ENCODE measurements around the gene M6PR.

The M6PR gene

DNA sequence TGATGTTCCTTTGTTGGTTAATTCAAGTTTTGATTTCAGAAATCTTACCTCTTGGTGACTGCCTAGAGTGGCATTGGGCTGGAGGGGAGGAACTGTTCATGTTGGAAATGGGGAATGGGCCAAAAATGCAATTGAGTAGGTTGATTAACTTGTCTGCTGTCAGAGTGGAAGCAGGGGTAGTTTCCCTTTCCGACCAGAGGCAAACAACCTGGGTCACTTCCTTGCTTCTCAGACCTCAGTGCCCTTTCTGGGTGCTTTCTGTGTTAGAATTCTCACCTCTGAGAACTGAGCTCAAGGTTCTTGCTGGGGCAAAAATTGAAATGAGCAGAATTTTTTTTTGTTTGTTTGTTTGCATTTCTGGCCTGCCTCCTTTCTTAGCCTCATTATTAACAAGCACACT lies 2.3 kb upstream of the M6PR start:
- CTCF ChIA-PET: interaction anchor here (0.8 to 8.1 kb wide), 6 partner anchors 45 to 304 kb away, joined by 3 to 151 read pairs (median 14); no protein-coding TSS in a partner anchor

DNA sequence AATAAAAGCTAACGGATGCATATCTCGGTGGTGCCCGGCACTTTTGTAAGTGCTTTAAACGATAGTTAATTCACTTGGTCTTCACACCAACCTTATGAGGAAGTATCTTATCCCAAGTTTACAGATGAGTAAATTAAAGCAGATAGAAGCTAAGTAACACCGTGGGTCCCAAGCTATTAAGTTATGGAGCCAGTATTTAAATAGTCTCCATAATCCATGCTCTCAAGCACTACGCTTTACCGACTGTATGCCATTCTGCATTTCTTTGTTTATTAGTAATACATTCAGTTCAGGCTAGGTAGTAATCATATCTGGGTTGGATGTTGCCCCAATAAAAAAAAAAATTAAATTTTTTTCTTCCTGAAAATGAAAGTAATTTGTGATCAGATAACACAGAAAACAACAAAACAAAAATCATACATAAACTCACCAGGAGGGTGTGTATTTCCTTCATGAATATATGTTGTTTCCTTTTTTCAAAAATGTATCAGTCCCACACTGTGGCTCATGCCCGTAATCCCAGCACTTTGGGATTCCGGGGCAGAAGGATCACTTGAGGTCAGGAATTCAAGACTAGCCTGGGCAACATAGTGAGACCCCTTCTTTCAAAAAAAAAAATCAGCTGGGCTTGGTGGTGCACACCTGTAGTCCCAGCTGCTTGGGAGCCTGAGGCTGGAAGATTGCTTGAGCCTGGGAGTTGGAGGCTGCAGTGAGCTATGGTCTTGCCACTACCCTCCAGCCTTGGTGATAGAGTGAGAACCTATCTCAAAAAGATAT lies 1.4 kb upstream of the M6PR start:
- H3K4me1 ChIP-seq (ENCODE audit: control extremely low read depth in 1 of 4, control insufficient read depth in 4 of 4, insufficient read depth in 4 of 4, low read length in 3 of 4): peaks cover 16 to 40% (median 28%) of the 10 kb centered on the region in 4 experiments
- peaks cover 0 to 13% (median 6%) of the 10 kb centered on the region in 5 experiments for H3K9me3 ChIP-seq (ENCODE audit: control extremely low read depth in 1 of 5, control insufficient read depth in 4 of 5, insufficient read depth in 2 of 5, low read depth in 1 of 5, low read length in 4 of 5)
- H3K27ac ChIP-seq (ENCODE audit: insufficient read depth in 1 of 2, low read depth in 1 of 2, low read length in 2 of 2, poor library complexity in 1 of 2, severe bottlenecking in 2 of 2): peak overlapping the region; percentile 98 to 99
- H3K27me3 ChIP-seq (replicated peaks in 2 of 5; ENCODE audit: control insufficient read depth in 4 of 5, insufficient read depth in 5 of 5, low read length in 4 of 5): no peaks in the 10 kb centered on the region
- WGBS (ENCODE audit: insufficient coverage): no CpG with 5 or more reads among the region's 9 CpGs
- peaks cover 6 to 11% (median 7%) of the 10 kb centered on the region in 4 experiments for H3K36me3 ChIP-seq (ENCODE audit: control insufficient read depth in 4 of 4, insufficient read depth in 4 of 4, low read length in 3 of 4)
- ChIA-PET POLR2A (no interaction called here), CTCF (interaction anchor here (0.8 to 8.1 kb wide), 11 partner anchors 39 to 303 kb away, joined by 3 to 151 read pairs (median 4); no protein-coding TSS in a partner anchor)
- peak overlapping the region in 6 of 7 experiments; percentile 83 to 98 (median 95) for H3K4me3 ChIP-seq (ENCODE audit: control insufficient read depth in 1 of 7, extremely low read depth in 1 of 7, insufficient read depth in 4 of 7, low read depth in 2 of 7, low read length in 6 of 7)
- peak; percentile 48 to 74 (median 71) for DNase-seq

More for the DNA sequence above, 2.3 kb upstream of the M6PR start:
- Histone ChIP-seq H3K27ac (ENCODE audit: insufficient read depth in 1 of 2, low read depth in 1 of 2, low read length in 2 of 2, poor library complexity in 1 of 2, severe bottlenecking in 2 of 2) (no peak overlapping the region), H3K27me3 (replicated peaks in 2 of 5; ENCODE audit: control insufficient read depth in 4 of 5, insufficient read depth in 5 of 5, low read length in 4 of 5) (no peaks in the 10 kb centered on the region), H3K4me1 (ENCODE audit: control extremely low read depth in 1 of 4, control insufficient read depth in 4 of 4, insufficient read depth in 4 of 4, low read length in 3 of 4) (peaks cover 16 to 39% (median 27%) of the 10 kb centered on the region in 4 experiments), H3K9me3 (ENCODE audit: control extremely low read depth in 1 of 5, control insufficient read depth in 4 of 5, insufficient read depth in 2 of 5, low read depth in 1 of 5, low read length in 4 of 5) (peaks cover 0 to 19% (median 8%) of the 10 kb centered on the region in 5 experiments), H3K36me3 (ENCODE audit: control insufficient read depth in 4 of 4, insufficient read depth in 4 of 4, low read length in 3 of 4) (peaks cover 2 to 10% (median 6%) of the 10 kb centered on the region in 4 experiments), H3K4me3 (ENCODE audit: control insufficient read depth in 1 of 7, extremely low read depth in 1 of 7, insufficient read depth in 4 of 7, low read depth in 2 of 7, low read length in 6 of 7) (no peak overlapping the region)
- no peak for DNase-seq
- POLR2A ChIA-PET: no interaction called here
- WGBS (ENCODE audit: insufficient coverage): 86% methylated on average over 1 of the region's 1 CpG

- peaks cover 0 to 10% (median 4%) of the 10 kb centered on the region in 5 experiments for H3K9me3 ChIP-seq (ENCODE audit: control extremely low read depth in 1 of 5, control insufficient read depth in 4 of 5, insufficient read depth in 2 of 5, low read depth in 1 of 5, low read length in 4 of 5)
- 2% methylated on average over 7 of the region's 7 CpGs for WGBS (ENCODE audit: insufficient coverage)
- POLR2A ChIA-PET: interaction anchor here (0.9 to 1.2 kb wide), 3 partner anchors 40 to 99 kb away, joined by 3 to 4 read pairs (median 3); no protein-coding TSS in a partner anchor
- peaks cover 6 to 18% (median 13%) of the 10 kb centered on the region in 4 experiments for H3K36me3 ChIP-seq (ENCODE audit: control insufficient read depth in 4 of 4, insufficient read depth in 4 of 4, low read length in 3 of 4)
- peaks cover 16 to 40% (median 28%) of the 10 kb centered on the region in 4 experiments for H3K4me1 ChIP-seq (ENCODE audit: control extremely low read depth in 1 of 4, control insufficient read depth in 4 of 4, insufficient read depth in 4 of 4, low read length in 3 of 4)
- H3K27me3 ChIP-seq (replicated peaks in 2 of 5; ENCODE audit: control insufficient read depth in 4 of 5, insufficient read depth in 5 of 5, low read length in 4 of 5): no peaks in the 10 kb centered on the region
- CTCF ChIA-PET: interaction anchor here (1.0 to 8.1 kb wide), 7 partner anchors 12 to 172 kb away, joined by 3 to 151 read pairs (median 5); no protein-coding TSS in a partner anchor
- peak overlapping the region; percentile 98 to 99 for H3K27ac ChIP-seq (ENCODE audit: insufficient read depth in 1 of 2, low read depth in 1 of 2, low read length in 2 of 2, poor library complexity in 1 of 2, severe bottlenecking in 2 of 2)
- peak overlapping the region; percentile 66 to 98 (median 94) for H3K4me3 ChIP-seq (ENCODE audit: control insufficient read depth in 1 of 7, extremely low read depth in 1 of 7, insufficient read depth in 4 of 7, low read depth in 2 of 7, low read length in 6 of 7)
- DNase-seq: no peak
Observed at GRCh38 chr12:8950221-8950527, 729 bp upstream of the M6PR start.

DNA sequence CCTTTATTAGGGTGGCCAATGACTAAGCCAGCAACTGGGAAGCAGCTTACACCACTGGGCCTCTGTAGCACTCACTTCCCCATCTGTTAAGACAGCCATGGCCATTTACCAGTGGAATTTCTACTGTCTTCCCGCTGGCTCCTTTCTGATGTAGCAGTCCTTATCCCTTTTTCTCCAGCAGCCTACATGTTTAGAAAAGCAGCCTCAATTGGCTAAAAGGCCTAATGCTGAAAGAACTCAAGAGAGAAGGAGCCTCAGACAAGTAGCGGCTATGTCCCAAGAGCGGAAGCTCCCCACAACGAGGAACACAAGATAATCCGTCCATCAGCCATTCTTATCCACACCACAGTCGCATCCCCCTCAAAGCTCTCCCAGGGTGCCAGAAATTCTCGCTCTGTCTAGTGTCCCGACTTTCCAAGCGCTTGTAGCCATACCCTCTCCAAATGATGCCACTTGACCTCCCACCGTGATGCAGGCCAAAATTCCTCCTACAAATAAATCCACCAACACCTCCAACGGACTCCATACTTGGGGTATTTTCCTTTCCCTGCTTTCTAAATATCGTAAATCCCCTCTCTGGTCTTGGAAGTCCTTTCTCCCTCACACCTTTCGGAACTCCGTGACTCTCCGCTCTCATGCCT lies 624 bp downstream of the M6PR start:
- Histone ChIP-seq H3K9me3 (ENCODE audit: control extremely low read depth in 1 of 5, control insufficient read depth in 4 of 5, insufficient read depth in 2 of 5, low read depth in 1 of 5, low read length in 4 of 5) (peaks cover 0 to 9% (median 4%) of the 10 kb centered on the region in 5 experiments), H3K4me1 (ENCODE audit: control extremely low read depth in 1 of 4, control insufficient read depth in 4 of 4, insufficient read depth in 4 of 4, low read length in 3 of 4) (peaks cover 16 to 40% (median 28%) of the 10 kb centered on the region in 4 experiments), H3K4me3 (ENCODE audit: control insufficient read depth in 1 of 7, extremely low read depth in 1 of 7, insufficient read depth in 4 of 7, low read depth in 2 of 7, low read length in 6 of 7) (peak overlapping the region; percentile 66 to 98 (median 94)), H3K27ac (ENCODE audit: insufficient read depth in 1 of 2, low read depth in 1 of 2, low read length in 2 of 2, poor library complexity in 1 of 2, severe bottlenecking in 2 of 2) (peak overlapping the region; percentile 98 to 99), H3K27me3 (replicated peaks in 2 of 5; ENCODE audit: control insufficient read depth in 4 of 5, insufficient read depth in 5 of 5, low read length in 4 of 5) (no peaks in the 10 kb centered on the region), H3K36me3 (ENCODE audit: control insufficient read depth in 4 of 4, insufficient read depth in 4 of 4, low read length in 3 of 4) (peaks cover 15 to 29% (median 20%) of the 10 kb centered on the region in 4 experiments)
- 0% methylated on average over 11 of the region's 15 CpGs for WGBS (ENCODE audit: insufficient coverage)
- POLR2A ChIA-PET: interaction anchor here (0.6 to 1.2 kb wide), 4 partner anchors 32 to 248 kb away, joined by 3 to 5 read pairs (median 4); no protein-coding TSS in a partner anchor
- peak; percentile 33 to 75 (median 67) for DNase-seq
- CTCF ChIA-PET: interaction anchor here (1.0 to 8.1 kb wide), 7 partner anchors 14 to 1775 kb away, joined by 3 to 151 read pairs (median 5); partner anchors contain the start of gene PHC1

DNA sequence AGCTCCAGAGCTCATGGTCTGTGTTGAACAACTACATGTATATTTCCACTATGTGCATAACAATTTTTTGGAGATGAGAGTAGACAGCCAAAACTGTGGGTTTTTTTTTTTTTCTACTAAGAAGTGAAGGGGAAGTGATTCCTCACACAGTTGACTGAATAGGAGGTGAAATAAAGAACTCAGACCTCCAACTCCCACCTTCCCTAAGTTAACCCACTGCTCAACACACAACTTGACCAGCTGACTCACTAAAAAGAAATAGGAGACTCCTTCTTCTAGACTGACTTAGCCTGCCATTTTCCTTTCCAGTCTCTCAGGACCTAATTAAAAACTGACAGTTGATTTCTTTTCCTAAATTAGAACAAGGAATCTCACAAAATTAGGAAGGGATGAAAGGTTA lies 1.7 kb downstream of the M6PR start:
- Histone ChIP-seq H3K4me3 (ENCODE audit: control insufficient read depth in 1 of 7, extremely low read depth in 1 of 7, insufficient read depth in 4 of 7, low read depth in 2 of 7, low read length in 6 of 7) (peak overlapping the region in 3 of 7 experiments; percentile 92 to 97 (median 96)), H3K4me1 (ENCODE audit: control extremely low read depth in 1 of 4, control insufficient read depth in 4 of 4, insufficient read depth in 4 of 4, low read length in 3 of 4) (peaks cover 16 to 38% (median 28%) of the 10 kb centered on the region in 4 experiments), H3K36me3 (ENCODE audit: control insufficient read depth in 4 of 4, insufficient read depth in 4 of 4, low read length in 3 of 4) (peaks cover 18 to 38% (median 26%) of the 10 kb centered on the region in 4 experiments), H3K9me3 (ENCODE audit: control extremely low read depth in 1 of 5, control insufficient read depth in 4 of 5, insufficient read depth in 2 of 5, low read depth in 1 of 5, low read length in 4 of 5) (no peaks in the 10 kb centered on the region), H3K27ac (ENCODE audit: insufficient read depth in 1 of 2, low read depth in 1 of 2, low read length in 2 of 2, poor library complexity in 1 of 2, severe bottlenecking in 2 of 2) (no peak overlapping the region), H3K27me3 (replicated peaks in 2 of 5; ENCODE audit: control insufficient read depth in 4 of 5, insufficient read depth in 5 of 5, low read length in 4 of 5) (no peaks in the 10 kb centered on the region)
- ChIA-PET CTCF (interaction anchor here (1.0 to 8.1 kb wide), 5 partner anchors 14 to 94 kb away, joined by 3 to 151 read pairs (median 5); no protein-coding TSS in a partner anchor), POLR2A (no interaction called here)
- peak in 2 of 3 donors; percentile 6 to 13 for DNase-seq

- Histone ChIP-seq H3K27me3 (replicated peaks in 2 of 5; ENCODE audit: control insufficient read depth in 4 of 5, insufficient read depth in 5 of 5, low read length in 4 of 5) (no peaks in the 10 kb centered on the region), H3K9me3 (ENCODE audit: control extremely low read depth in 1 of 5, control insufficient read depth in 4 of 5, insufficient read depth in 2 of 5, low read depth in 1 of 5, low read length in 4 of 5) (no peaks in the 10 kb centered on the region), H3K36me3 (ENCODE audit: control insufficient read depth in 4 of 4, insufficient read depth in 4 of 4, low read length in 3 of 4) (peaks cover 23 to 48% (median 35%) of the 10 kb centered on the region in 4 experiments), H3K27ac (ENCODE audit: insufficient read depth in 1 of 2, low read depth in 1 of 2, low read length in 2 of 2, poor library complexity in 1 of 2, severe bottlenecking in 2 of 2) (no peak overlapping the region), H3K4me3 (ENCODE audit: control insufficient read depth in 1 of 7, extremely low read depth in 1 of 7, insufficient read depth in 4 of 7, low read depth in 2 of 7, low read length in 6 of 7) (no peak overlapping the region), H3K4me1 (ENCODE audit: control extremely low read depth in 1 of 4, control insufficient read depth in 4 of 4, insufficient read depth in 4 of 4, low read length in 3 of 4) (peaks cover 16 to 38% (median 28%) of the 10 kb centered on the region in 4 experiments)
- CTCF ChIA-PET: interaction anchor here (1.0 to 8.1 kb wide), 4 partner anchors 13 to 88 kb away, joined by 3 to 151 read pairs (median 6); partner anchors contain the start of gene PHC1
- no peak for DNase-seq
- POLR2A ChIA-PET: no interaction called here
- 100% methylated on average over 1 of the region's 1 CpG for WGBS (ENCODE audit: insufficient coverage)
Observed at GRCh38 chr12:8946733-8947132, 2.7 kb downstream of the M6PR start.

All from common myeloid progenitor, CD34-positive (primary cell).